HTERT RPE-1 (cell line): ENCODE results near the gene AGBL1.

Experiments used
- in situ Hi-C: fragments of 300-500 bp; cut with MboI; formaldehyde crosslinking; loops from 4 replicates; pipeline ENCODE4 v1.14.3; 2020; ENCODE audit warnings: low sequenced_read_pairs

The AGBL1 gene

DNA sequence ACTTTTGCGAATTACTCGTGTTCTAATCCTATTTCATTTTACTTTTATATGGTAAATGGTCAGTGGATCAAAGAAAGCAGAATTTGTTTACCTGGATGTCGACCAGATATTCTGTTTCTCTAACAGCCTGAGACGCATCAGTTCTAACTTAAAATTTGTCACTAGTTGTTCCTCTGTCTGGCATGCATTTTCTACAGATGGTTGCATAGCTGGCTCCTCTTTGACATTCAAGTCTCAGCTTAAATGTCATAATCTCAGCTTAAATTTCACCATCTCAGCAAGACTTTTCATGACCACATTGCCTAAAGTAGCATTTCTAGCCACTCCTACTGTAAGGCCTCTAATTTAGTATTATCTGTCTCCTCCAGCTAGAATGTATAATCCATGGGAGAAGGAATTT is 609.3 kb downstream of the AGBL1 start:
- in situ Hi-C loops = no loop called here

DNA sequence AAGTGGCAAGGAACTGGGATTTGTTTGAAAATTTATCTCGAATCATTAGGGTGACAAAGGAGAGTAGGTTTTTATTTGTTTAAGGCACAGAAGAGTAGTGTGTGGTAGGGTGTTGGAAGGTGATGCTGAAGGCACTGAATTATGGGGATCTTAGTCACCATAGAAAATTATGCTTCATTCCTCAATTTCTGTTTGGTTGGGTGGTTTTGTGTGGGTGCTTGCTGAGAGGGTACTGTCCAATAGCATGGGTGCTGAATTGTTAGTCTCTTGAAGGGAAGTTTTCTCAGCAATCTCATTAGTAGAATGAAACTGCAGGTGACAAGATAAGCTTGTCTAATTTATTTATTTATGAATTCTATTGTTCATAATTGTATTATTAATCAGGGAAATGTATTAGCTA is 610.9 kb downstream of the AGBL1 start:
- in situ Hi-C loops = no loop called here

DNA sequence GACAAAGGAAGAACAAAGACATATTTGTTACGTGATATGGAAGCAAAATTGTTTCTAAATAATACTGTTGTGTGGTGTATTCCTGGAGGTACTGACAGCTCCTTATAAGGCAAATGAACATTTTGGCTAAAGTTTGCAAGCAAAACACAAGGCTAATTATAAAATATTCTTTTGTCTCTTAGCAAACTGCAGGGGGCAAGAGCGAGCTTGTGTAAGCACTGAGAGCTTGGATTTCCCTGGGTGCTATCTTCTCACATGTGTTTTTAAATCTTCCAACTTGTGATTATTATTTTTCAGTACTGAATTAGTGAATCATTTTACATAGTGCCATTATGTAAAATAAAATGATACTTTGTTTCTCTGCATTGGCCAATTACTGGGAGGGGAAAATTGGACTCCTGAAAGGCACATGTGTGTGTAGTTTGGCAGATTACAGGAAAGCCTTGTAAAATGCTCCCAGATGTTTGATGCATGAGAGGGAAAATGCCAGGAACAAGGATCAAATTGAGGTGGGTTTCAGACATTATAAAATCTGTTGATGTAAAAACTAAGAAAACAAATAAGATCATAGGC is 611.5 kb downstream of the AGBL1 start:
- in situ Hi-C loops = no loop called here

DNA sequence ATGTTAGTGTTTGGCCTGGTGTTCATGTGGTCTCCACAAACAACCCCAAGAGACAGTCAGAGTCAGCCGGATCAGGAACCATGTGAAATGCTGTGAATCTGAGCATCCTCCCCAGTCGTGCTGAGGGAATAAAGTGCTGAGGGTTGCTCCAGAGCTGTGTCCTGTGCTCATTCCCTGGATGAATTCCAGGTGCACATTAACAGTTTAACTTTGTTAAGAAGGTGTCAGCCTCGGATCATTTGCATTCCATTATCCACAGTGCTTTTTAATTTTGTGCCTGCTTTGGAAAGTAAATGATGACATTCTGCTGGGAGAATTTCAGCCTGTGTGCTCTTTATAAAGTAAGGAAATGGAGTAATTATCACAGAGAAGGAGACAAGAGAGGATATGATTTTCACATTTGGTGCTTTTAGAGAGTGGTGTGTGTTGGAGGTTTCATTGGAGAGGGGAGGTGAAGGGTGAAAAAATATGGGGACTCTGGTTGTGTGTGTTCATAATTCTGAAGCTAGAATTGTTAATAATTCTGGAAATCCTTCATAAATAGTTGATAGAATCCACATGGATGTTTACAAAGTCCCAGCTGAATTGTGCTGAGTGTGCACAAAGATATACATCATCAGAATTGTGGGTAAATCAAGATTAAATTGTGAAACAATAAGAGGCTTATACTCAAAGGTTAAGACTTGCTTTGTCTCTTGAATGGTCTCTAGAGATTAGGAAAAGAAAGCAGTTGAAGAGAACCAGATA is 621.4 kb downstream of the AGBL1 start:
- in situ Hi-C loops = no loop called here

DNA sequence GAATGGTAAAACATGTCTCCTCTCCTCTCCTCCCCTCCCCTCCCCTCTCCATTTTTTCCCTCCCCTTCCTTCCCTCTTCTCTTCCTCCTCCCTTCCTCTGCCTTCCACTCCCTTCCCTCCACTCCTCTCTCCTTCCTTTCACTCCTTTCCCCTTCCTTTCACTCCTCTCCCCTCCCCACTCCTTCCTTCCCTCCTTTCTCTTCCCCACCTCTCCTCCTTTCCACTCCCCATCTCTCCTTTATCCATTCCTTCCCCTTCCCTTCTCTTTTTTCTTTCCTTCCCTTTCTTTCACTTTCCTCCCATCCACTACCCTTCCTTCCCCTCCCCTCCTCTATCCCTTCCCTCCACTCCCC is 621.9 kb downstream of the AGBL1 start:
- in situ Hi-C loops = no loop called here

DNA sequence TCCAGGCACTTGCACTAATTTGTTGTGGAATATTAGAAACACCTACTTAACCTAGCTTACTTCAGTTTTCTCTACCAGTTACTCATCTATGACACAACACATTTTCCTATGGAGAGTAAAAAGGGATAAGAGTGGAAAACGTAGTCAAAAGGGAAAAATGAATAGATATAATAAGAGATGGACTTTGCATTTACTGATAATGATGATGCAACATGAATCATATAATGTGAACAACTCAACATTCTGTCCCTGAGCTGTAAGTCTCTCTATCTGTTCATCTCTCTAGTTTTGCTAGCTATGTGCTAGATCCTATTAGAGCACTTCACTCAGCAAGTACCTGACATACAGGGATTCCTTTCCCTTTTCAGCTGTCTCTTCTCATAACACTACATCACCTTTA is 627.1 kb downstream of the AGBL1 start:
- in situ Hi-C loops = no loop called here

DNA sequence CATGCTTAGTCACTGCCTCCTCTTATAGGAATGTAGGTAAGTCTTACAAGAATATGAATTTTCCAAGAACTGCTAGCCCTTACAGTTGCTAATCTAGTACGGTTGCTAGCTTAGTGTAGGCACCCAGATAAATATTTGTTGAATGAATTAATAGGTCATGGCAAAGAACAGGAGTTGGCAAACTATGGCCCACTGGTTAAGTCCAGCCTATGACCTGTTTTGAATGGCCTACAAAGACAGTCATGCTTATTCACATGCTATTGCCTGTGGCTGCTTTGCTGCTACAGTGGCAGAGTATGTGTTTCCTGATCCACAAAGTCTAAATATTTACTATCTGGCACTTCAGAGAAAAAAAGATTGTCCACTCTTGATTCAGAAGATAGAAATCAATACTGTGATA is 631.8 kb downstream of the AGBL1 start:
- in situ Hi-C loops = no loop called here

DNA sequence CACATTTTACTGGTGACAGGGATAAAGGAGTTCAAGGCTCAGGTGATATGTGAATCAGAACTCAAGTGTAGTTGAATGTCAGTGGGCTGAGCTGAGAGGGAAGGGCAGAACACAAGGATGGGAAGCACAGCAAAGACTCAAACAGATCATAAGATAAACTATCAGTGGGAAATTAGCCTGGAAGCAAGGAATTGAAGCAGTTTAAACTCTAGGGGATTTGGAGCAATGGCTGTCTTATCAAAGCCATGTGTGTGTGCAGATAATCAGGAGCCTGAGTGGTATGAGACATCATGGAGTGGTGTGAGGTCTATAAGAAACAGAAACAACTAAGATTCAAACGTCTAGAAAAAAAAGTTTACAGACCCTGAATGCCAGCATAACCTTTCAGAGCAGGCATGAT is 634.6 kb downstream of the AGBL1 start:
- in situ Hi-C loops = no loop called here

DNA sequence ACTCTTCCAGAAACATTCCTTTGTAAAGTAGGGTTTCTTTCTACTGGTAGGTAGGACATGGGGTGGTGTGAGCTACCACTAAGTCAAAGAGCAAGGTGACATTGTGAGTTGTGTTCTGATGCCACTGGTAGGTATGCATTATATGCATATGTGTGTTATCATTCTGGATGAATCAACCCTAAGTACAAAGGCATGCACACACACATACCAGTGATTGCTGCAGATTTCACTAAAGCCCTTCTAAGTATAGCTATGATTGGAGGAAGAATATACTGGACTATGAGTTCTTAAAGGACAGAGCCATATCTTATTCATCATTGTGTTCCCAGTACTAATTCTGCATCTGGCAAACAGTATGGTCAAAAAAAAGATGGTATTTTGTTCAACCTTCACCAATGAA is 646.0 kb downstream of the AGBL1 start:
- in situ Hi-C loops = no loop called here

DNA sequence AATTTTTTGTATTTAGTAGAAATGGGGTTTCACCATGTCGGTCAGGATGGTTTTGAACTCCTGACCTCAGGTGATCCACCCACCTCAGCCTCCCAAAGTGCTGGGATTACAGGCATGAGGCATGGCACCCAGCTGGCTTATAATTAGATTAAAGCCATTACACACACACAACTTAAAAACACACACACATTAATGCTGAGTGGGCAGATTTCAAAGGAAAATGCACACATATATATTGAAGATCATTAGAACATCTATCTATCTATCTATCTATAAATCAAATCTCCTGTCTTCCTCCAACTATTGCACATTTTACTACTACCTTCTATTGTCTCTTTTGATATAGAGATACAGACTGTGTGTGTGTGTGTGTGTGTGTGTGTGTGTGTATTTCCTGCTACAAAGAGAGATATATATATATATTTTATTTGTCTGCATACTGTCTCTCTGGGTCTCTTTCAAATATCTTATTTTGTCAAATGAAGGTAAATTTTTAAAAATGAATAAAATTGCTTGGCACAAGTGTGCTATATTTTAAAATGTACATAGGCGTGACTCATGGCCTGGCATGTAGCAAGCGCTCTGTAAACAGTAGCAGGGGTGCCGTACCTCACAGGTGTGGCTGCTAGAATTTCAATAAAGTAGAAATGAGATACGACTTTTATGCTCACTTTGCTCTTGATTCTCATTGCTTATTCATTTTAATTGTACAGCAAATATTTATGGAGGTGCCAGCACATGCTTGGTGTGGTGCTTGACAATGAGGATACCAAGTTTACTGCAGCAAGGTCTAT is 655.8 kb downstream of the AGBL1 start:
- in situ Hi-C loops = no loop called here

DNA sequence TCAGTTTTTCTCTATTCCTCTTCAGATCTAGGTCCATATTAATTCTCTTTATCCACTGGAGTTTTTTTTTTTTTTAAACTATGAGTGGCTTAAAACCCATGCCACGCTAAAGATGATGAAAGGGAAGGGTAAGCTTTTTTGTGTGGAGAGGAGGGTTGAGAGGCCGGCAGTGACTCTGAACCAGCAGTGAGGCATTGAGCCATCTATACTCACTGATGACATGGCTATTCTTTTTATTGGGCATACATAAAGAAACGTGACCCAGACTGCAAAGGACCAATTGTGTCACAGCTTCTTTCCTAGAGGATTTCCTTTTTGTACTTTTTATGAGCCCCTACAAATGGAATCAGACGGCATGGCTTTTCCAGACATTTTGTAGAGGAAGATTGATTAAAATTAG is 662.2 kb downstream of the AGBL1 start:
- in situ Hi-C loops = no loop called here

DNA sequence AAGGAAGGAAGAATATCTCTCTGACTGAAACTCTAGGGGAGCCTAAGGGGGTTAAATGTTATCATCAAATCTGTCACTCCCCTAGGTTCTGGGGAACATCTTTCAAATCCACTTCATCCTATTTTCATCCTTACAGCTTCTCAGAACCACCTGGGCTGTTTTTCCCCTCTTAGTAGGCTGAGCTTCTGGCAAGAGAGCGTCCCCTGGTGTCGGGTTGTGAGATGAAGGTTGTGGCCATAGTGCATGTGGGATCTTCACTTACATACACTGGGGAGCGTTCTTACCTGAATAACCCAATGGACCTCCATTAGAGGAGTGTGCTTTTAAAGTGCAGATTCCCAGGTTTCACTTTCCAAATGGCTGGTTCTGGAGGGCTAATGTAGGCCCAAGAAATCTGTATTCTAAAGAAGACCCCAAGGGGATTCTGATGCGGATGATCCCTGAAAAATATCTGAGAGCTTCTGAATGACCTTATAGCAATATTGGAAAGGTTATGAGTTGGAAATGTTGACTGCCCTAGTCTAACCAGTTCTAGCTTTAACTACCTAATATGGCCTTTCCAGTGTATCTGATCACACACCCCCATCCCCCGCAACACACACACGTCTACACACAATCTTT is 663.7 kb downstream of the AGBL1 start:
- in situ Hi-C loops = no loop called here

DNA sequence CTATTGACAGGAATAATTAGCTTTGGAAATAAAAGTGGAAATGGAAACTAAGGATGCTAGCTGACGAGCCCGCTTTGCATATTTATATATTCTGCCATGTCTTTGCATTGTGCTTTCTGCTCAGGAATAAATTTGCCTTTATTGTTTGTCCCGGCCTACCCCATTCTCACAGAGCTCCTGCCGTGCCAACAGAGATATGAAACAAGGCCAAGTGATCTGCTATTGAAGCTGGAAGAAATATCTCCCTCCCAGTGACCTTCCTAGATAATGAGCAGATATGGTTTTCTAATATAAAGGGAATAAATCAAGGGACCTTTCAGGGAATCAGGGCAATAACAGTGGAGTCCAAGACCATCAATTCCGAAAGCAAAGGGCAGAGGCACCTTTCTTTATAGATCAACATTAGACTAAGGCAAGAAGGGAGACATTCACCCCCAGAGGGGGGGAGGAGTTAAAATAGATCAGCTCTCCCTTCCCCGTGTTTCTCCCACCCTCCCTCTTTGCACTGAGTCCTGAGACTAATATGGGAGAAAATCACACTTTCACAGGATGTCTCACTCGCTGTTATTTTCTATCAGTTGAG is 664.6 kb downstream of the AGBL1 start:
- in situ Hi-C loops = no loop called here

DNA sequence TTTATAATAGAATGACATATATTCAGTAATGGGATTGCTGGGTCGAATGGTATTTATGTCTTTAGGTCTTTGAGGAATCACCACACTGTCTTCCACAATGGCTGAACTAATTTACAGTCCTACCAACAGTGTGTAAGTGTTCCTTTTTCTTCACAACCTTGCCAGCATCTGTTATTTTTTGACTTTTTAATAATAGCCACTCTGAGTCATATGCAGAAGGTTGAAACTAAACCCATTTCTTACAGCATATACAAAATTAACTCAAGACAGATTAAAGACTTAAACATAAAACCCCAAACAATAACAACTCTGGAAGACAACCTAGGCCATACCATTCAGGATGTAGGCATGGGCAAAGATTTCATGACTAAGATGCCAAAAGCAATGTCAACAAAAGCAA is 671.4 kb downstream of the AGBL1 start:
- in situ Hi-C loops = no loop called here

DNA sequence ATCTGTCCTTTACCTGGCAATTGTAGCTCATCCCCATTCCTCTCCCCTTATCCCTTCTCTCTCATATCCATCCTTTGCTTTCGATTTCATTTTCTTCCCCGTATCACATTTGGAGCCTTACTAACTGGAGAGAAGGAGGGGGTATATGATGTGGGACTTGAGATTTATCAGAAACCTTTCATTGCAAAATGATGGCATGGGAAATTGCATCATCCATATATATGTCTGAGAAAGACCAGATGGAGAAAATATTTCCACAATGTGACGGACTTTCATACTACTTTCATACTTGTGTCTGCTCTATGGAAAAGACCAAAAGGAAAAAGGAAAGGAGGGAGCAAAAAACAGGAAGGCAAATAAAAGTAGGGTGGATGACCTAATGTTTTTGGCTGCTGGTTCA is 675.2 kb downstream of the AGBL1 start:
- in situ Hi-C loops = no loop called here

DNA sequence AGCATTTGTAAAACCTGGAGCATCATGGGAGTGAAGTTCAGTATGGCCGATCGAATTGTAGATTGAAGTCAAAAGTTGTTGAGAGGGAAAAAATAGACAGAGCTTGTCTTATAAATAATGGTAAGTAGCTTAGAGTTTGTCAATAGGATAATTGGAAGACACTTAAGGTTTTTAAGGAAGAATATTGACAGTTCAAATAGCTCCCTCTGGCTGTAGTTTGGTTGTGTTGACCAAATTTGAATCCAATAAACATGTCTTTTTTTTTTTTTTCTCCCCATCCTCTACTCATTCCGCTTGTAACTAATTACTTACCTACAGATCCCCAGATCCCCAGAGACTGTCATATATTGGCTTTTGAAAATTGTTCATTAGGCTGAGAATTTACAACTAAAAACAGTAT is 677.0 kb downstream of the AGBL1 start:
- in situ Hi-C loops = no loop called here

DNA sequence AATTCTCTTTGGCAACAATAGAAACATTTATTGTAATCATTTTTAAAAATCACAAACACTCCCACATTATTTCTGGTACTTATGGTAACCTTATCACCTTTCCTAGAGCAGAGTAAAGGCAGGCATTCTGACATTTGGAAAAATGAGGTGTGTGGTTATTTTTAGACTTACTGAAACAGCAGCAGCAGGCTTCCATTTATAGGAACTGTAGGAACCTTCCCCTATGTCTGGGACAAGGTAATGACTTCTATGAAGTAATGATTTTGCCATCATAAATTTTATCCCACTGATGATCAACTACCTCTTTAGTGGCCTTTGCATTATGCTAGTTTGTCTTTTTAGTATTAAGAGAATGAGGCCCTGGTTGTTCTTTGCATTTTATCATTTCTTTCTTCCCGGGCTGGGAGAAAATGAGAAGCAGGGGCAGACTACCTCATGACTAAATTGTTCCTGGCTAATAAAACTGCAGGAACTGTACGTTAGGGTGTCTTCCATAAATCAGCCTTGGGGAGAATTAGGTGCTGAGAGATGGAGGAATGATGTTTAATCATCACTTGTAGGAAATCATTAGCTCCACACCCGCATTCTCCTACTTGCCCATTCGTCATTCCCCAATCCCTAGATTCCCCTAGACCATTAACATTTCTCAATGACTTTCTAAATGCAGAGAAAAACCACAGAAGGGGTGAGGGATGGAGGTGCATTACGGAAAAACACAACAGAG is 680.3 kb downstream of the AGBL1 start:
- in situ Hi-C loops = no loop called here

DNA sequence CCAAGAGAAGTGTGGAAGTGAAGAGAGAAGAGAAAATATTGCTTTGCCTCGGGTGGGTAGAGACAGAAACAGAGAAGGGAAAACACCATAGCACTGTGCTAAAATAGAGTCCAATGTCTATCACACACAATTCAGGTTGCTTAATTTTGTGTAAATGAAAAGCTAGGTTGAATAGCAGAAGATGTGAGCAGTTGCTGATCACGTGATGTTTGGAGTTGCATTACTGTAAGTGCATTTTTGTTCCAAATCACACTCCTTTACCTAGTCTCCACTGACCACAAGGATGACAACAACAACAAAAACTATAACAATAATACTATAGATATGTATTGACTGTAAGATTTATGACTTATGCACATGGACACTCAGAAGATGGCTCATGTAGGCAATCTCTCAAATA is 683.2 kb downstream of the AGBL1 start:
- in situ Hi-C loops = no loop called here

DNA sequence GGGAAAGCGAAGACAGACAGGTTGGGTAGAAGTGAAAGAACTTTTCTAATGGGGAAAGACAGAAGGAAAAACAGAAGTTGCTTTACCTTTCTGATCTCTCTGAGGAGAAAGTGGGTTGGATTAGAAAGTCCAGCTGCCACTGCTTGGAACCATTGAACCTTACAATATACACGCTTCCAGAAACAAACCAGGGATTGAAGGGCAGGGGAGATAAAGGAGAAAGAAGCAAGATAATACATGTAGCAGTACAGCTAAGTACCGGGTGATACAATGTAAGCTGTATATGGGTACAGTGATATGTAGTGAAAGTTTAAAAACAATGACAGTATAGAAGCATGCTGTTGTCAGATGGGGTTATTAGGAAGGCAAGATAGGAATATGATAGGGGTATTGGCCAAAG is 684.4 kb downstream of the AGBL1 start:
- in situ Hi-C loops = no loop called here

DNA sequence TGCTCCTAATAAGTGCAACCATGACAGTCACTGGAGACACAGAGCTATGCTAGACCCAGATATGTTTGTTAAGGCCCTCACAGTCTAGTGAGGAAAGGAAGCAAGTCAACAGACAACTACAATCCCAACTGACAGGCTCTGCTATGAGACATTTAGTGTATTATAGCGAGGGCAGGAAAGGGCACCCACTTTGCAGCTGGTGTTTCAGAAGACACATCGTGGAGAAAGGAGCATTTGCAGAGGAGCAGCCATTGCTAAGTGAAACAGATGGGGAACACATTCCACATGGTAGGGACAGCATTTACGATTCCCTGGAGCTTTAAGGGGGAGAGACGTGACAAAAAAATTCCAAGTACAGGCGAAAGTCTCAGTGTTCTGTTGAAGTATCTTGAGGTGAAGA is 685.6 kb downstream of the AGBL1 start:
- in situ Hi-C loops = no loop called here
